GM21619 (cell line): ENCODE measurements around the gene AKT3.

Source experiments
- ATAC-seq: cut with Tn5 transposase; IDR thresholded peaks from one replicate; pipeline ENCODE4 v1.9.1; 2021; ENCODE audit not compliant: unreplicated experiment

AKT3 gene

DNA sequence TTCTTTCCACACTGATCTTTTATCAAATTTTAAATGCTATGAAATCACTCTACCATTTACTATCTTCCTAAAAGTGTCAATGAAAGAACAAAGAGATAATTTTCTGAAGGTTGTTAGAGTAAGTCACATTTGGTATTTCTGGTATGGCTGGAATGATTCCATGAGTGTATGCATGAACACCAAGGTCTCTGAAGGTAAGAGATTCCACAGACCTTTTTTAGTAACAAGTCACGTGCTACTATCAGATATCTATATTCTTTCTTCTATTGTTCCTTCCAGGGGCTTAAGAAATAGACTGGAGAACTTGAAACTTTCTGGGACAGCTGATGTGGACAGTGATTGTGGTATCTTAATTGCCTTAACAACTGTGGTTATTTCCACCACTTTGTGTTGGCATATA is 329.2 kb downstream of the AKT3 start:
- no peak for ATAC-seq

DNA sequence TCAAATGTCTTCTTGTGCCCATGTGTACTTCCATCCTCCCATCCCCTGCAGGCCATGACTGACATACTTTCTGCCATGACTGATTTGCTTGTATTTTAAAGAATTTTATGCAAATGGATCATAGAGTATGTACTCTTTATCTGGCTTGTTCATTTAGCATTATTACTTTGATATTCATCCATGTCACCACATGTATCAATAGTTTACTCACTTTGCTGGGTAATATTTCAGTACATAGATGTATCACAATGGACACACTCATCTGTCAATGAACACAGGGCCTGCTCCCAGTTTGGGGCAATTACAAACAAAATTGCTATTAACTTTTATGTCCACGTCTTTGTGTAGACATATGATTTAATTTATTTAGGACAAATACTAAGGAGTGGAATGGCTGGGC is 335.1 kb downstream of the AKT3 start:
- ATAC-seq = no peak

DNA sequence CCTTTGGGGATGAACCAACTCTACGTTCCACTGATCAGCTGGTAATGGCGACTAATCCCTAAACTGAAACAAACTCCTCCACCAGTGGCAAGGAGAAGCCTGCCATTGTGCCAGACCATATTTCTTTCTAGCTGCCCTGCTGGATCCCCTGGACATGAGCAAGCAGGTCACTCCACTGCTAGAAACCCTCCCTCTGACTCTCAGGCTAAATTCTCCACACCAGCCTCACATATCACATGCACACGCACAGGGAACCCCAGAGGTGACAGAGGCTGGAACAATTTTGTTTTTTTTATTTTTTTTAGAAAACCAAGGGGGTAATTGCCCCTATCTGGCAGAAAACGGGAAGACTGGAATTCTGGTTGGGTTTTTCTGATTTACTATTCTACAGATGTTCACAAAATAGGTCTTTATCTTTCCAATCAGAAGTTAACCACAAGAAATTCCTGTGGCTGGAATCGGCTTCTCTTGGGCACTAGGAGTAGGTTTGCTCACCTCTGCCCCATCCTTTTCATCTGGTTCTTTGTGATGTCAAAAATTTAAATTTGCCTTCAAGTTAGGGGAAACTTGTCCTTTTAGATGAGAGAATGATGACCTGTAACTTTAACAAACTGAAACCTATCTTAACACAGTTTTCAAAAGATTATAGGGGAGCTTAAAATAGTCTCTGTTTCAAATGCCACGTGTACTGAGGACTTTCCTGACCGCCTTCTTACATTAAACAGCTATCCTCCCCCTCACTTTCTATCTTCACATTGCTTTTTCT is 336.1 kb downstream of the AKT3 start:
- ATAC-seq = peak; percentile 71

DNA sequence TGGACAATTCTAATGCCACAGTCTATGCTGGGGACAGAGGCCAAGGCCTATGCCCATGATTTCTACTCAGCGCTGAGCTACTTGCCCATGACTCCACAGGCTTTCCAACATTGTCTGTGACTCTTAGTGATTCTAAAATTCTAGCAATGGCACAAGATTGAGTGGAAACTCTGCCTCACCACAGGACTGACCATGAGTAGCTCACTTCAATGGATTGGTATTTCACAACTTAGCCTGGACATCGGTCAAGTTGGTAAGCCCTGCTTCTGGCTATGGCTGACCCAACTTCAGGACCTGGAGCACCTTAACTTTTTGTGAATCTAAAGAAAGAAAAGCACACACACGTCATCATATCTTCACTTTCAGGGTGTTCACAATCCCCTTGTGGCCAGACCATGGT is 339.1 kb downstream of the AKT3 start:
- no peak for ATAC-seq

DNA sequence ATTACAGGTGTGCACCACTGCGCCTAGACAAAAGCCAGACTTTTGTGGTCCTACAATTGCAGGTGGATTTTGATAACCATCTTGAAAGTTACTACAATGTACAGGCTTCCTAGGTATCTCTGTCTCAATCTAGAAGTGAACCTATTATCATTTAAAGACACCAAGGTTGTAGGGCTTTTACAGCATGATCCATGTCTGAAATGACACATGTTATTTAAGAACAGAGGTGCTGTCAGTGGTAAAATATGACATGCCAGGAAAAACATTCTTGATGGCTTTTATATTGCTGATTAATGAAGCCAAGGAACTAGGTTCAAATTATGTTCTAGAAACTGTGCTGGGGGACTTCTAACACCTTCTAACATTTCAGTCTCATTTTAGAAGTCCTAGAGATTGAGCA is 341.1 kb downstream of the AKT3 start:
- no peak for ATAC-seq

DNA sequence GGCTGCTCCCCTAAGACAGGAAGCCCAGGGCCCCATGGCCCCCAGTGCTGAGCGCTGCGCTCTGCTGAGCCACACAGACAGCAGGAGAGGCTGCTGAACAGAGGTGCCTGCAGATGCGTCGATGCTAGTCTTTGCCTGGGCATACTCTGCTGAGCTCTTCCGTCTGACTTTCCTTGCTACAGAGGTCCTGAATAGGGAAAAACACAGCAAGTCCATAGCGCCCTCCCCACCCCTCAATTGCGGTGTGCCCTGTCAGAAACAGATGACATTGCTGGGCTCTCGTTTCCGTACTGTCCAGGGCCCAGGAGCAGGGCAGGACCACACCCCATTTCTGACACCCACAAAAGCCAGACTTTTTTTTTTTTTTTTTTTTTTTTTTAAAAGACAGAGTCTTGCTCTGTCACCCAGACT is 341.7 kb downstream of the AKT3 start:
- peak; percentile 61 for ATAC-seq

DNA sequence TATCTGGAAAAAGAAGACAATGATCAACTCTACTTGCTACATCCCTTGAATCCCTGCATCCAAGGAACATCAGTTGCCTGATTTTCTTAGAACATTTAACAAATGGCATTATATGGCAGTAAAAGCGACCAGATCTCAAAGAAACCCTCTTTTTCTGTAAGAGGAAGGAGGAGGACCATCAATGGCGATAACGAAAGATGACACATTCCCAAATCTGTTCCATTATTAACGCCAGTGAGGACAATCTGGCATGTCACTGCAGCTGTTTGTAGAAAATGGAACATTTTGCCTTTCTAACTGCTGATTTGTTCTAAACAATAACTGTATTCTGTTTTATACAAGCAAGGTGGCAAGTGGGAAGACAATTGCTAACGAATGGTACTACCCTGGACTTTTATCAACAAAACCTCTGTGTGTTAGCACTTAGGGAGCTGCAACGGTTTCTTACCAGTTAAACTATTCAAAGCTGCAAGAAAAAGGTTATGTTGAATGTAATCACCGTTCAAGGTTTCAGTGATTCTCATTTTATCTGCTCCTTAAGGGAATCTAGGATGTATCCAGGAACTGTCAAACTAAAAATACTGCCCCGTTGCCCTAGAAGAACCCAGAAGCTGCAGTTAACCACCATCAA is 342.3 kb downstream of the AKT3 start:
- ATAC-seq = no peak

DNA sequence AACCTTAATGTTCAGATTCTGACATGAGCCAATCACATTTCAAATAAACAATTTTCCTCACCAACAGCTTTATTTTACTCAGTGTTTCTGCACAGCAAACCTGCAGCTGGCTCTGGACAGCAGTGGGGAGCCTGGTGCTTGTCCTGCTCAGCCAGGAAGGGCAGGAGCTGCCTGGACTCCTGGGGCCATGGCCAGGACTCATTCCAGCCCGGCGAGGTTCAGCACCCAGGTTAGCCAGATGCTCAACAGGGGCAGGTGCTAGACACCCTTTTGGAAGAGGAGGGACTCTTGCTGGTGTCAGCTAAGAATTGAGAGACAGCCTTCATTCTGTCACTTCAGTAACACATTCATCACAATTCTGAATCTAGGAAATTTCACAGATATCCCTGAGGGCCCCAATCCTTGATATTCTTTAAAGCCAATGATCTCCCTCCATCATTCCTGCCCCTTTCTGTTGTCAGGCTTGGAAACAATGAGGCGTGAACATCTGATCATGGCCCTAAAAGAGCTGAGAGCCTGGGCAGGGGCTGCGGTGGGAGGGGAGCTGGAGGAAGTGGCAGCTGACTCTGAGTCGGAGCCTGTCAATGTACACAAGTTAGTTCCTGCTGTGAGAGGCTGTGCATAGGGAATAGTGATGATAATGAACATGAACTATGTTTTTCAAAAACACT is 342.9 kb downstream of the AKT3 start:
- ATAC-seq = no peak

DNA sequence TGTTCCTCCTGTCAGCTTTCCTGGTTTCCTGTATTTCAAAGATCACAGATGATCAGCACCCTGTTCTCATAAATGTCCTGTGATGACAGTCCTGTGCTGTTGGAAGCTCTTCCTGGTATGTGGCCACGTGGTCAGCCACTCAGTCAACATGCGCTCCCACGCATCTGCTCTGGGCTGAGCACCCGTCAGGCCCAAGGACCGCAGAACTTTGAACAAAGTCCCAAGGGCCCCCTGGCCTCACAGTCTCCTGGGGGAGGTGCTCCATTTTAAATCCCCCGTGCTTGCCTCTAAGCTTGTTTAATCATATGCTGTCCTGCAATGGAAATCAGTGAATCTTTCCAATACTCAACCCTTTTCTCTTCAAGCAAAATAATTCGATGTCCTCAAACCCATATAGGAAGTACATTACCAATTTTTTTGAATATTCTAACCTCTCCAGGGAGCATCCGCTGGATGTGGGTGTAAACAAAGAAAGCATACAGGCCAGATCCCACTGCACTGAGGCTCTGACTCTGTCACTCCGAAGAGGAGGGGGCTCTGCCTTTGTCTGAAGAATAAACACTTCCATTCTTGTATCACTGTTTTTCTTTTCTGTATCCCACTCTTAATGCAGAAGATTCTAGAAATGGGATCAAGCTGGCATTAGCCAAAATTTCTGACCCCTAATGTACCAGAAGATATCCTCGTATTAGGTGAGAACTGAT is 343.9 kb downstream of the AKT3 start:
- ATAC-seq = peak; percentile 64

DNA sequence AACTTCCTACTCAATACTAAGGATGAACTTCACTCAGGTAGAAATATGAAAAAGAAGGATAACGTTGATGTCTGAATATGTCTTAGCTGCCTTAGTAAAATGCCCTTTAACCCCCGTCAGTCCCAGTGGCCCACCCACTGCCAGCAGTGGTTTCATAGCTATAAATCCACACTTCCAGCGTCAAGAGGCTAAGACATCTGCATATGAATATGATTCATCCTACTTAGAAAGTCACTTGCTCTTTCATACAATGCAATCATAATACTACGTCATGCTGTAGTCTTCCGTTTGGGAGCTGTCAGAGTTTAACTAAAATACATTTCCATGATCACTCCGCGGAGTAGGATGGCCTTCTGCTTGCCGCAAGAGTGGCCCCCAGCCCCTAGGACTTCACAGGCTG is 346.9 kb downstream of the AKT3 start:
- no peak for ATAC-seq

DNA sequence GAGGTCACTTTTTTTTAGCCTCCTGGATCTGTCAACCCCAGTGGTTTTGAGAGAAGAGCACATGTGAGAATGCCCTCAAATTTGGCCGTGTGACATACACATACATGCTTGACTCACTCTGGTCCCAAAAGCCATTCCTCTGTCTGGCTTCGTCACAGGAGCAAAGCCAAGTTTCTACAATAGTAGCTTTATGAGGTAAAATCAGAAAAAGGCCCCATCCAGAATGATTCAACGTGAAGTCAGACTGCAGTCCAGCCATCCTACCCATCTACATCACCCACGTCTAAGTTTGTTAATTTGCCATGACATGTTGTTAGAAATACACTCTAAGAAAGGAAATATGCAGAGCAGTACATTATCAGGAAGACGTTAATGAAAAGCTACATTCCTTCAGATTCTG is 349.0 kb downstream of the AKT3 start:
- no peak for ATAC-seq

DNA sequence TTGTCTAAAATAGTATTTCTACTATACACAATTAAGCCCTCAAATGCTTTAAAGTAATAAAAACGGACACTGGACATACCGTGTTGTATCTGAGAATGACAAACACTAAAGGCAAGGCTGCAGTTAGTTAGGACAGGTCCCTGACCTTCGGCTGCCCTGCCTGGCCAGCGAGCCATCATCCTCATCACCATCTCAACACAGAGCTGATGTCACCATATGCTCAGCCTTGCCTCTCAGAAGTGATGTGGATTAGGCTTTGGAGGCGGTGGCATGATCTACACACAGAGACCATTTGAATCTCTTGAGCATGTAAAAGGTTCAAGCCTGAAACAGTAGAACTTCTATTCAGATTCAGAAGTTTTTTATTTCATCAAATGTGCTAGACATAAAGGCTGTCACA is 349.5 kb downstream of the AKT3 start:
- ATAC-seq = no peak

DNA sequence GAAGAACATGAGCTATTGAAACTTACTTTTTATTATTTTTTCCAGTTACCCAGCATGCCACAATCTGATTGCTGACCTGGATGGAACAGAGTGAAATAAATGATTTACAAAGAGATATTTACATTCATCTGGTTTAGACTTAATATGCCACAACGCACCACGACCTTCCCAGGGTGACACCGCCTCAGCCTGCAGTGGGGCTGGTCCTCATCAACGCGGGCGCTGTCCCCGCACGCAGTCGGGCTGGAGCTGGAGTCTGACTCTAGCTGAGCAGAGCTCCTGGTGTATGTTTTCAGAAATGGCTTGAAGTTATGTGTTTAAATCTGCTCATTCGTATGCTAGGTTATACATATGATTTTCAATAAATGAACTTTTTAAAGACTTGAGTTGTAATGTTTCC is 350.3 kb downstream of the AKT3 start:
- no peak for ATAC-seq

DNA sequence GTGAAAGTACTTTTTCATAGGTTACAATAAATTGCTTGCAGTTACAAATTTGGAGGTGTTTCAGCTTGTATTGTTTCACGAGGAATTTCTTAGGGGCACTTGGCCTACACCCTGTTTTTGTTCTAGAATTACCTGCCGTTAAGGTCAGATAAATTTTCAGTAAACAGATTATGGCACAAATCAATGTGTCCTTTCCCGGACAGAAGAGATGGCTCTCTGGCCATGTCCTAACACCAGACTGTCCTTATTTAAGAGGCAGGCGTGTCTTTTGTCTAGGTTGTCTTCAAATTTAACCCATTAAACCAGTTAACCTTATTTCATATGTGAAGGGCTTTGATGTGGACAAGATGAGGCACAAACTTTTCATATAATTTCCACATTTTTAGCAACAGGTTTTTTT is 350.8 kb downstream of the AKT3 start:
- ATAC-seq = no peak

DNA sequence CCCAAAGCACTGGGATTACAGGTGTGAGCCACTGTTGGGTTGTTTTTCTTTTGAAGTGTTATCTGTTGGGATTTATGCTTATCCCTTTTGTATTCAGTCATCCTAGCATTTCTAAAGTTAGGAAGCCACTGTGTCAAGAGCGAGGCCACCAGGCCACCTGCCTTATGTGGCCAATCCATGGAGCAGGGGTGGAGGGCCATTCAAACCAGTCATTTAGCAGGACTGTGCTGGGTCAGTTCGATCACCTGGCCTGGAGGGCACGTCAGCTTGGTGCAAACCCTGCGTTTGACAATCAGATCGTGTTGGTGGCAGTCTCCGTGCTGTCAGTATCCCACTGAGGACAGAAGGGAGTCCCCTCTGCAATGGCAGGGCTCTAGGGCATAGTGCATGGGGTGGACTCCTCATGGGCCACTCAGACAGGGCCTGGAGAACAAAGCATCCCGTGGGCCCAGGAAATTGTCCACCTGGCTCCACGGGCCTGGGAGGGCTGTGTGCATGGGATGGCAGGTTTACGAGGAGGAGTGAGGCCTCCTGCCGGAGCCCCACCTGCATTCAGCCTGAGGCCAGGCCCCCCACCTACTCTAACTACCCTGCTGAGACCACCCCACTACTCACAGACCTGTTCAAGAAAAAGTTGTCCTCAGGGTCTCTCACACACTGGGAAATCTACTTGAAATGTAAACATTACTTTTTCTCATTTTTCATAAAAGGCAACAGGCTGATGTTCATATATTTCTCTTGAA is 351.9 kb downstream of the AKT3 start:
- no peak for ATAC-seq

DNA sequence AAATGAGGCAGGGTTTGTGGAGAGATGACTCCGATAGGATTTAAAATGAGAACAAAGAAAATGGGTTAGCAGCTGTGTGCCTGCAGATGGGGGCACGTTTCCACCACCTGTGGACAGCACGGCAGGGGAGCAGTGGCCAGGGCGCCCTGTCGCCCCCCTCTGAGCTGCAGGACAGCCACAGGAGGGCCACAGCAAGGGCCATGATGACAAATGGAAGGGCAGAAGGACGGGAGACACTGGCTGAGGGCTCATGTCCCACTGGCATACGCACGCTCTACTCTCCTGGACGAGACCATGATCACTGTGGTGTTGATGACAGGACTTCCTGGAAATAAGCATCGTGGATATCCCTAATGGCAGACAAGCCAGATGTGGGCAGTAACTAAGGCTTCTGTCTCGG is 353.2 kb downstream of the AKT3 start:
- ATAC-seq = no peak

DNA sequence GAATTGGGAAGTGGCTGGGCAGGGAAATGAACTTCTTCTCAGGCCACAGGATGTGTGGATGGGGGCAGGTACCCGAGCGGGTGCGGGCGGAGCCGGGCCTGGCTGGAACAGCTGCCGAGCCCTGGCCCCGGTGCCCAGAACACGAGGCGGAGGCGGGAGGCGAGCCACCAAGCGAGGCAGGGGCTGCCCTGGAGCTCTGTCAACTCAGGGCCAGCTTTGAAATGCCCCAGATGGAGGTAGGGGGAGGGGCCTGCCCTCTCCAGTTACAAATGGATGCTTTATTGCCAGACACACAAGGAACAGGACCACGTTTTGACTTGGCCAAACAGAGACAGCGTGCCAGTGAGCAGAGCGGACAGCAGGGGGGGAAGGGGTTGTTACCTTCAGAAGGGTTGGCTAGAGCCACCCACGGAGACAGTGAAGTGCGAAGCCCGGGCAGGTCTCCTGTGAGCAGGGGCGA is 353.8 kb downstream of the AKT3 start:
- ATAC-seq = no peak

DNA sequence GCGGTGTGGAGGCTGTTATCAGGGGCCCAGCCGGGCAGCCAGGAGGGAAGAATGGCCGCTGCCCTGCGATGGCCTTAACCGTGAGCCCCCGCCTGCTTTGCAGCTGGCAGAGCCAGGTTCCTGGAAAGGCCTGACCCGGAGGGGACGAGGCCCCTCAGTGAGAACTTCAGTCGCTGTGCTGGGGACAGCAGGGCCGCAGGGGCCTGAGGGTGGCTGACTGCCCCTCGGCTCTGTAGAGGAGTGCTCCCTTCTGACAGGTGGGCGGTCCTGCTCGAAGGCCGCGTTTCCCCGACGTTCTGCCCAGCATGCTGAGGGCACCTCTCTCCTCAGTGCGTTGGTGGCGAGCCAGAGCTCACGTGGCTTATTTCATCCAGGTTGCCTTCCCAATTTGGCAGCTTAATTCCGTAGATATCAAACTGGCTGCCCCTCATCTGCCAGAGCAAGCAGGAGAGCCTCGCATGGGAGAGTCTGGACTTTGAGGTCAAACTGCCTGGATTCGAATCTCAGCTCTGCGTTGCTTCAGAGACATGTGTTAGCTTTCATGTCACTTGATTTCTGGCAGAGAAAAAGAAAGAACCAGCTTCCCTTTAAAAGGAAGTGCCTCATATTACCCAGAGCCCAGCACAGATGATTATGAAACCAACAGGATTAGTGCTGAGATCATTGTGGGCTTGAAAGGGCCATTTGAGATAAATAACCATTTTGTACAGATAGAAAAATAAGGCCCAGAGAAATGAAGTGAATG is 354.4 kb downstream of the AKT3 start:
- ATAC-seq = no peak

DNA sequence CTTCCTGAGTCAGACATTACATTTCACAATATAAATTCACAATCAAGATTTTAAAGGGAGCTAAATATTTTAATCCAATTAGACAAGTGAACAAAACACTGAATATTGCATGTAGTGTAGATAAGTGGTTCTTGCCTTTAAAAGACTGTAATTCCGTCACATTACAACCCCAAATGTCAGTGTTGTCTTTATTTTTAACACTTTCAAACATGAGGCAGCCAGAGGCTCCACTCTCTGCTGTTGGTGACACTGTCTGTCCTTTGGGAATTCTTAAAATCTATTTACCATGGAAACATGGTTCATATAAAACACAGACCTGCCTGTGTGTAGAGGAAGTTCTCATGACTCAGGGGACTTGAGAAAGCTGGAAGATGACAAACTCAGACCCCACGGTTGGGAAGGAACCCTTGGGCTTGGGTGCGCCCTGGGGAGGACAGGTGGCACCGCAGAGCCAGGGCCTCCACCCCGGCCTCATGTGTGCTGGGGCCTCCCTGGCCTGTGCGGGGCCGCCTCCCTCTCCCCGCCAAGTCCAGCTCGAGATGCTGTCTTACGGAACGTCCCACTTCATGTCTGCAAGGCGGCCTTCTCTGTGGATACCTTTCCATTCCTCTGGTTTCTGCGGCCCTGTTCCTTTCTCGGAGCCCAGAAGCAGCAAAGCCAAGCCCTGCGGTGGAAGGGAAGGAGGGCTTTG is 355.2 kb downstream of the AKT3 start:
- no peak for ATAC-seq
